Stimulated activated CD4-positive, alpha-beta T cell treated with anti-CD3 and anti-CD28 coated beads, Interleukin-12 subunit alpha, Interleukin-12 subunit beta, amount 100 ng/mL, for 48 hours (primary cell): ENCODE data around the gene CFAP97D2.

Experiments used
- DNase-seq, 3 donors: peaks; one replicate each; pipeline ENCODE4 v3.0.0-alpha.2; 2020; ENCODE audit warnings: low read depth in 2 of 3, low spot score in 1 of 3

CFAP97D2 gene

GRCh38 chr13:114264886-114265611 is 86.0 kb downstream of the CFAP97D2 start:
- DNase-seq, result no peak

GRCh38 chr13:114266241-114266640 is 87.2 kb downstream of the CFAP97D2 start:
- no peak for DNase-seq

DNA sequence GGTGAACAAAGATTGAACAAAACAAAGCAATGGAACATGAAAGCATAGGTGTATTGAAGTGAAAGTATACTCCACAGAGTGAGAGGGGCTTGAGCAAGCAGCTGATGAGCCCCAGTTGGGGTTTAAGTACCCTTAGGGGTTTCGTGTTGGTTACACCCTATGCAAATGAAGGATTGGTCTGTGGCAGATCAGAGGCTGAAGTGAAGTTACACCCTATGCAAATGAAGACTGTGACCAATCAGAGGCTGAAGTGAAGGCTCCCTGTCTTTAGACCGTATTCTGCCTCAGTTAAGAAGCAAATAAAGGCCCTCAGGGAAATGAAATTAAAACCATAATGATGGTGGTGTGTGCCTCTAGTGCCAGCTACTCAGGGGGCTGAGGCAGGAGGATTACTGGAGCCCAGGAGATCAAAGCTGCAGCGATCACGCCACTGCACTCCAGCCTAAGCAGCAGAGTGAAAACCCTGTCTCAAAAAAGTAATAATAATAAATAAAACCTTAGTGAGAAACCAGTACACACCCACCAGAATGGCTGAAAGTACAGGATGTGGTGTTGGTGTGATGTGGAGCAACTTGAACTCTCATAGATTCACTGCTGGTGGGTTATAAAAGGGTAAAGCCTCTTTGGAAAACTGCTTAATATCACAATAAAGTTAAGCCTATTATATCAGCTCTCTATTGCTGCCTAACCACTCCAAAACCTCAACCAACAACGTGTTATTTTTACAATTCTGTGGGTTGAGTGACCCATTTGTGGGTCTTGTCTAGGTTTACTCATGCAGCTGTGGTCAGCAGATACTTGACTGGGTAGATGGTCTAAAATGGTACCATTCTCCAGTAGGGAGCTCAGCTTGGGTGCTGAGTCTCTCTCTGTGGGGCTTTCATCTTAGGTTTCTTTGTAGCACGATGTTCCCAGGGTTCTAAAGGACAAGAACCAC is 89.6 kb downstream of the CFAP97D2 start:
- DNase-seq, result no peak

- DNase-seq, result no peak
These were observed 90.3 kb downstream of the CFAP97D2 start for GRCh38 chr13:114269281-114269770.
